SJSA1 (cell line): ENCODE data around the gene TELO2. TPM values are rescaled to one million over a fixed set of nuclear protein-coding genes. Genes with fewer than 3 reads are reported as not detected.

Source experiments
- DNase-seq, 2 experiments: peaks; one replicate each; pipeline ENCODE4 v3.0.0-alpha.2; 2015 to 2020; ENCODE audit warnings: low spot score in 2 of 2, low read depth in 1 of 2
- H3K27ac ChIP-seq: fragments of 250-450 bp; sonication (Bioruptor Pico); 2 replicates; pipeline ENCODE4 v1.5.1; 2020; ENCODE audit warnings: mild to moderate bottlenecking, moderate library complexity
- H3K27me3 ChIP-seq: fragments of 250-450 bp; sonication (Bioruptor Pico); replicated peaks from 2 replicates; pipeline ENCODE4 v1.5.1; 2020; ENCODE audit warnings: mild to moderate bottlenecking, moderate library complexity
- H3K36me3 ChIP-seq: fragments of 250-450 bp; sonication (Bioruptor Pico); 2 replicates; pipeline ENCODE4 v1.5.1; 2020; ENCODE audit warnings: mild to moderate bottlenecking
- H3K4me1 ChIP-seq: fragments of 250-450 bp; sonication (Bioruptor Pico); replicated peaks from 2 replicates; pipeline ENCODE4 v1.6.1; 2021; ENCODE audit warnings: mild to moderate bottlenecking
- H3K4me3 ChIP-seq: fragments of 250-450 bp; sonication (Bioruptor Pico); 2 replicates; pipeline ENCODE4 v1.5.1; 2020; ENCODE audit warnings: mild to moderate bottlenecking
- H3K9me3 ChIP-seq: fragments of 250-450 bp; sonication (Bioruptor Pico); replicated peaks from 2 replicates; pipeline ENCODE4 v1.5.1; 2020; ENCODE audit warnings: mild to moderate bottlenecking
- total RNA-seq: library from RNA; depleted of rRNA; stranded (reverse); fragments of >200 nt; shearing (Covaris generic); gene quantifications from 2 replicates; pipeline ENCODE4 v1.2.3, GENCODE V29; 2014

The TELO2 gene
- total RNA-seq, 1 experiment from 2014 or later = 19.7 TPM

GRCh38 chr16:1492082-1492922, 858 bp upstream of the TELO2 start:
- H3K9me3 ChIP-seq = 0 out of 2 replicates have a peak, but pooled peaks cover 2% of the 10 kb centered on the region
- H3K27ac ChIP-seq = no peak overlapping the region
- no peak for DNase-seq
- peak overlapping the region; percentile 66 for H3K4me3 ChIP-seq
- peaks cover 32% of the 10 kb centered on the region for H3K36me3 ChIP-seq
- H3K27me3 ChIP-seq = no peaks in the 10 kb centered on the region
- peaks cover 13% of the 10 kb centered on the region for H3K4me1 ChIP-seq

GRCh38 chr16:1493746-1494094, 560 bp downstream of the TELO2 start:
- Histone ChIP-seq H3K27me3 (no peaks in the 10 kb centered on the region), H3K27ac (peak overlapping the region; percentile 71; the same call in 1 of the 2 replicates), H3K4me3 (peak overlapping the region; percentile 66), H3K4me1 (peaks cover 13% of the 10 kb centered on the region), H3K9me3 (0 out of 2 replicates have a peak, but pooled peaks cover 2% of the 10 kb centered on the region), H3K36me3 (peaks cover 45% of the 10 kb centered on the region)
- peak; percentile 26 to 46 for DNase-seq

DNA sequence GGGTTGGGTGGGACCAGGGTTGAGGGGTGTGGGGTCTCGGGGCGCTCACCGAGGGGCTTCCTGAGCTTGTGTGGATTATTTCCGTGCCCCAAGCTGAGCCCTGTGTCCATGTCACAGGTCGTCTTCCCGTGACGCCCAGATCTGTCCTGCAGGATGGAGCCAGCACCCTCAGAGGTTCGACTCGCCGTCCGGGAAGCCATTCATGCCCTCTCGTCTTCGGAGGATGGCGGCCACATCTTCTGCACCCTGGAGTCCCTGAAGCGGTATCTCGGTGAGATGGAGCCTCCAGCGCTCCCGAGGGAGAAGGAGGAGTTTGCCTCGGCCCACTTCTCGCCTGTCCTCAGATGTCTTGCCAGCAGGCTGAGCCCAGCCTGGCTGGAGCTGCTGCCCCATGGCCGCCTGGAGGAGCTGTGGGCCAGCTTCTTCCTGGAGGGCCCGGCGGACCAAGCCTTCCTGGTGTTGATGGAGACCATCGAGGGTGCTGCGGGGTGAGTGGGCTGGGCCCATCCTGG, 1.0 kb downstream of the TELO2 start:
- peak; percentile 66 to 78 for DNase-seq
- H3K36me3 ChIP-seq = peaks cover 50% of the 10 kb centered on the region
- H3K27ac ChIP-seq = no peak overlapping the region
- 0 out of 2 replicates have a peak, but pooled peaks cover 2% of the 10 kb centered on the region for H3K9me3 ChIP-seq
- peak overlapping the region; percentile 66 for H3K4me3 ChIP-seq
- H3K4me1 ChIP-seq = peaks cover 13% of the 10 kb centered on the region
- no peaks in the 10 kb centered on the region for H3K27me3 ChIP-seq

DNA sequence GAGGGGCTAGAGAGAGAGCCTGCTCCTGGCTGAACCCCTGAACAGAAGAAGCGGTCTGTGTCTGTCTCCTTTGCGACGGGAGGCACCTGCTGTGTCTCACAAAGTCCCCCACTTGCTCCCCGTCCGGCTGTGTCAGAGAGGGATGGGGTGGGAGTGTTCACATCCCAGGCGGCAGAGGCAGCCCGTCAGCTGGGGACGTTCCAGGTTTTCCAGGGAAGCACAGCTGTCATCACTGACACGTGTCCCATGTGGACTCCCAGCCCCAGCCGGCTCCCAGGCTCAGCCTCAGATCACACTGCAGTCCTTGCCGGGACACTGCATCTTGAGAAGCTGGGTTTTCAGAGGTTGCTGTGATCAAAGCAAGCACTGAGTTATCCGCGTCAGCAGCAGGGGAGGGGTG, 1.6 kb downstream of the TELO2 start:
- H3K27ac ChIP-seq = no peak overlapping the region
- H3K4me1 ChIP-seq = peaks cover 13% of the 10 kb centered on the region
- no peak for DNase-seq
- H3K27me3 ChIP-seq = no peaks in the 10 kb centered on the region
- peaks cover 53% of the 10 kb centered on the region for H3K36me3 ChIP-seq
- peak overlapping the region; percentile 66; the same call in 1 of the 2 replicates for H3K4me3 ChIP-seq
- 0 out of 2 replicates have a peak, but pooled peaks cover 2% of the 10 kb centered on the region for H3K9me3 ChIP-seq

GRCh38 chr16:1495211-1495888, 2.2 kb downstream of the TELO2 start:
- Histone ChIP-seq H3K4me3 (no peak overlapping the region), H3K4me1 (peaks cover 13% of the 10 kb centered on the region), H3K36me3 (peaks cover 60% of the 10 kb centered on the region), H3K27me3 (no peaks in the 10 kb centered on the region), H3K27ac (no peak overlapping the region), H3K9me3 (0 out of 2 replicates have a peak, but pooled peaks cover 2% of the 10 kb centered on the region)
- DNase-seq = no peak

- 0 out of 2 replicates have a peak, but pooled peaks cover 2% of the 10 kb centered on the region for H3K9me3 ChIP-seq
- no peak overlapping the region for H3K4me3 ChIP-seq
- H3K27me3 ChIP-seq = no peaks in the 10 kb centered on the region
- H3K4me1 ChIP-seq = peaks cover 13% of the 10 kb centered on the region
- no peak overlapping the region for H3K27ac ChIP-seq
- no peak for DNase-seq
- H3K36me3 ChIP-seq = peaks cover 65% of the 10 kb centered on the region
These were observed 2.7 kb downstream of the TELO2 start for GRCh38 chr16:1495889-1496262.

- no peak overlapping the region for H3K27ac ChIP-seq
- peaks cover 13% of the 10 kb centered on the region for H3K4me1 ChIP-seq
- no peak overlapping the region for H3K4me3 ChIP-seq
- no peak for DNase-seq
- H3K27me3 ChIP-seq = no peaks in the 10 kb centered on the region
- peaks cover 71% of the 10 kb centered on the region for H3K36me3 ChIP-seq
- H3K9me3 ChIP-seq = 0 out of 2 replicates have a peak, but pooled peaks cover 2% of the 10 kb centered on the region
These were observed 3.3 kb downstream of the TELO2 start for GRCh38 chr16:1496464-1496863.

DNA sequence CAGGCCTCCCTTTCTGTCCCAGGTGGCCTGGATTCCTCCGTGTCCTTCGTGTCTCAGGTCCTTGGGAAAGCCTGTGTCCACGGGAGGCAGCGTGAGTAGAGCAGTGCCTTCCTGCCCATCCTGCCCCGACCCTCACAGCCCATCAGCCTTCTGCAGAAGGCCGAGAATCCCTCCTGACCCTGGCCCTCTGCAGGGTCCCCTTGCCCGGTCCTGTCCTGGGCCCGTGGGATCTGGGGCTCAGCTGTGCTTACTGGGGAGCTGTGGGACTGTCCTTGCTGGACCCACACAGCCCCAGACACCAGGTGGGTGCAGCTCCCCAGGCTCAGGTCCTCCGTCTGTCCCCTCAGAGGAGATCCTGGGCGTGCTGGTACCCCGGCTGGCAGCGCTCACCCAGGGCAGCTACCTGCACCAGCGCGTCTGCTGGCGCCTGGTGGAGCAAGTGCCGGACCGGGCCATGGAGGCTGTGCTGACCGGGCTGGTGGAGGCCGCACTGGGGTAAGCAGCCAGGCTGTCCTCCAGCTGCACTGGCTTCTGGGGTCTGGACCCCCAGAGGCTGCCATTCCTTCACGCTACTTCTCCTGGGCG, 3.9 kb downstream of the TELO2 start:
- H3K27ac ChIP-seq = no peak overlapping the region
- H3K9me3 ChIP-seq = 0 out of 2 replicates have a peak, but pooled peaks cover 2% of the 10 kb centered on the region
- no peak for DNase-seq
- peaks cover 13% of the 10 kb centered on the region for H3K4me1 ChIP-seq
- H3K36me3 ChIP-seq = peaks cover 77% of the 10 kb centered on the region
- no peaks in the 10 kb centered on the region for H3K27me3 ChIP-seq
- no peak overlapping the region for H3K4me3 ChIP-seq

DNA sequence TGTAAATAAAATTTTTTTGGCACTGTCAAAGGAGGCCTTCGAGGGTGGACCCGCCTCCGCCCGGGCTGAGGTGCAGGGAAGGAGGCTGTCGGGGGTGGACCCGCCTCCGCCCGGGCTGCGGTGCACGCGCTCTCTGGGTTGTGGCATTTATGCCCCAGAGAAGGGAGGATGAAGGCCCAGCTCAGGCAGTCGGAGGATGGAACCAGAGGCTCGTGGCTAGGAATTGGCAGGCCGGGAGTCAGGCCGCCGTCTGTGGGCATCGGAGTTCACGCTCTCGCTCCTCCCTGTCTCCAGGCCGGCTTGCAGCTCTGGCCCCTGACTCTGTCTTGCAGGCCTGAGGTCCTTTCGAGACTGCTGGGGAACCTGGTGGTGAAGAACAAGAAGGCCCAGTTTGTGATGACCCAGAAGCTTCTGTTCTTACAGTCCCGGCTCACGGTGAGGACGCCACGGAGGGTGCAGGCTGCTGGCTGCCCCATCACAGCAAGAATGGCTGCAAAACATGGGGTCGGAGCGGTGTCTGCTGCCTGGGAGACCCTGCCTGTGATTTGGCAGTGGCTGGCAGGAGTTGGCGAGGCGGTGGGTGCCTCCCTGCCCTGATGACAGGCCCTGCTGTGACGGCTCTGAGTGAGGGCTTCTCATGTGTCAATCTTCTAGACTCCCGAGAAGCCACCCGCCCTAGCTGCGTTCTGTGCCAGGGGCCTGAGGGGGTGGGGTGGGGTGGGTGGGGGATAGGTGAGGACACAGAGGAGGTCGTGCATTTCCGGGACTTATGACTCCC, 5.9 kb downstream of the TELO2 start:
- no peaks in the 10 kb centered on the region for H3K27me3 ChIP-seq
- peaks cover 7% of the 10 kb centered on the region for H3K4me1 ChIP-seq
- no peak overlapping the region for H3K27ac ChIP-seq
- DNase-seq = no peak
- peaks cover 89% of the 10 kb centered on the region for H3K36me3 ChIP-seq
- H3K9me3 ChIP-seq = no peaks in the 10 kb centered on the region
- H3K4me3 ChIP-seq = no peak overlapping the region

DNA sequence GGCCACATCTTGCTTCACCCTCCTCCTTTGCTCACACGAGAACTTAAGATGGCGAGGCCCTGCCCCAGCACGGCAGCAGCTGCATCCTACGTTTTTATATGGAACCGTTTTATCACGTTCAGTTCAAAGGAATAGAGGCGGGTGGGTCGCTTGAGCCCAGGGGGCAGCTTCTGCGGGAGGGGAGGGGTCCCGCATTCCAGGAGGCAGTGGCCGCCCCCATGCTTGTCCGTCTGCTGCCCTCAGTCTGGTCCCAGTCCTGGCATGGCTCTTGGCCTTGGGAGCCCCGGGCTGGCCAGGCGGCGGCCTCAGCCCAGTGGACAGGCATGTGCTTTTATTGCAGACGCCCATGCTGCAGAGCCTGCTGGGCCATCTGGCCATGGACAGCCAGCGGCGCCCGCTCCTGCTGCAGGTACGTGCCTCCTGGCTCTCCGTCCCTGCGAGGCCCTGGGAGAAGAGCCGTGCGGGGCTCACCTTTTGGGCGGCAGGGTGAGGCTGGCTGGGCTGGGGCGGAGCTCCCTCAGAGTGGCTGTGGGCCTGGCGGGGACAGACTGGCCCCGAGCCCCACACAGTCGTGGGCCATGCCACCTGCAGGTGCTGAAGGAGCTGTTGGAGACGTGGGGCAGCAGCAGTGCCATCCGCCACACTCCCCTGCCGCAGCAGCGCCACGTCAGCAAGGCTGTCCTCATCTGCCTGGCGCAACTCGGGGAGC, 6.8 kb downstream of the TELO2 start:
- DNase-seq = no peak
- no peak overlapping the region for H3K4me3 ChIP-seq
- H3K4me1 ChIP-seq = no peaks in the 10 kb centered on the region
- H3K27me3 ChIP-seq = no peaks in the 10 kb centered on the region
- peaks cover 84% of the 10 kb centered on the region for H3K36me3 ChIP-seq
- no peak overlapping the region for H3K27ac ChIP-seq
- no peaks in the 10 kb centered on the region for H3K9me3 ChIP-seq

DNA sequence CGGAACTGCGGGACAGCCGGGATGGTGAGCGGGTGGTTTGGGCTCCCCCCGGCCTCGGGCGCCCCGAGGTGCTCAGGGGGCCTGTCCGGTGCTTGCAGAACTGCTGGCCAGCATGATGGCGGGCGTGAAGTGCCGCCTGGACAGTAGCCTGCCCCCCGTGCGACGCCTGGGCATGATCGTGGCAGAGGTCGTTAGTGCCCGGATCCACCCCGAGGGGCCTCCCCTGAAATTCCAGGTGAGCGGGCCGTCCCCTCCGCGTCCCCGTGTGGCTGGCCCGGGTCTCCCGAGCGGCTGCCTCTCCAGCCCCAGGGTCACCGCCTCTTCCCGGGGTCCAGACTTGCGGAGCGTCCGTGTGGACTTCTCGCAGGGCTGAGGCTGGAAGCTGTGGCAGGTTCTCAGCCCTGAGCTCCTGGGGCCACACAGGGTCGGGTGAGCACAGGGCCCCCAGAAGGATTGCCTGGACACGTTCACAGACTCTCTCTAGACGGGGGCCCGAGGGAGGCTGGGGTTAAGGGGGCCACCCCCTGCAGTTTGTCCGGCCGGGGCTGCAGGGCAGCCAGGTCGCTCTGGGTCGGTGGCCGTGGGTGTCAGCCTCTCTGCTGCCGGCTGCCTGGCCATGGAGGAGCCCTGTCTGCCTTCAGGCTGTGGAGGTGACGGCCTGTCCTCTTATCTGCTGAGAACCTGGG, 7.4 kb downstream of the TELO2 start:
- Histone ChIP-seq H3K27me3 (no peaks in the 10 kb centered on the region), H3K27ac (no peak overlapping the region), H3K9me3 (no peaks in the 10 kb centered on the region), H3K4me1 (no peaks in the 10 kb centered on the region), H3K4me3 (no peak overlapping the region), H3K36me3 (peaks cover 79% of the 10 kb centered on the region)
- DNase-seq = no peak

- DNase-seq = no peak
- H3K36me3 ChIP-seq = peaks cover 69% of the 10 kb centered on the region
These were observed 8.5 kb downstream of the TELO2 start for GRCh38 chr16:1501630-1502029.

More at GRCh38 chr16:1501630-1502029, 8.5 kb downstream of the TELO2 start:
- Histone ChIP-seq H3K27ac (no peak overlapping the region), H3K27me3 (no peaks in the 10 kb centered on the region), H3K9me3 (no peaks in the 10 kb centered on the region), H3K4me3 (no peak overlapping the region), H3K4me1 (no peaks in the 10 kb centered on the region)
